ENCODE data around the gene SSU72.

GRCh38 chr1:1545946-1546737, 28.5 kb downstream of the SSU72 start:
- TF ChIP-seq POLR2A (IDR thresholded peaks at IDR 0.05): no peak
- no peak for TF ChIP-seq CTCF (IDR thresholded peaks at IDR 0.05)
